Coronary artery (tissue), 2 donors: ENCODE results near the gene ANKRA2.

Experiments
- DNase-seq: peaks from one replicate; pipeline ENCODE4 v3.0.0-alpha.2; 2017; ENCODE audit warnings: low spot score
- H3K27ac ChIP-seq, 2 donors: fragments of 200-600 bp; sonication (generic); one replicate each; pipeline ENCODE4 v1.5.1; 2016 to 2019
- H3K4me3 ChIP-seq: fragments of 200-600 bp; sonication (generic); 2 replicates; pipeline ENCODE4 v1.5.1; 2016; ENCODE audit warnings: mild to moderate bottlenecking, moderate library complexity
- TF ChIP-seq, protein P1 (sequence below): fragments of 200-600 bp; sonication (generic); IDR thresholded peaks from one replicate; pipeline ENCODE4 v1.5.1; 2019; ENCODE audit warnings: antibody characterized with exemption

ANKRA2 gene

DNA sequence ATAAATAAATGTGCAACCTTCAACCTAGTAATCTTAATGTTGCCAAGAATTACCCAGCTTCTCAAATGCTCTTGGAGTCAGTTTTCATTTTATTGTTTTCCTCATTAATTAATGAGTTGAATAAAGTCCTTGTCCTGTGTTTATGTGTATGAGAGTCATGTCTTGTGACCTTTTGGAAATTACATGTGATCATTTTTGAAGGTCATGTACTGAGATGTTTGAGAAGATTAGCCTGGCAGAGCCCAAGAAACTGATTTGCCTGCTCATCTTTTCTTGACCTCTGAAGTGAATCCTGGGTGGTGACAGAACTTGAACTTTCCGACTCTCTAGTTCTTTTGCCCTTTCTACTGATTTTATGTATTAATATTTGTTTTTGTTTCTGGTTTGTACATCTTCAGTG, 15.4 kb downstream of the ANKRA2 start:
- DNase-seq, result no peak
- Histone ChIP-seq H3K4me3 (no peak overlapping the region), H3K27ac (no peak overlapping the region)
- TF ChIP-seq, protein P1, sequence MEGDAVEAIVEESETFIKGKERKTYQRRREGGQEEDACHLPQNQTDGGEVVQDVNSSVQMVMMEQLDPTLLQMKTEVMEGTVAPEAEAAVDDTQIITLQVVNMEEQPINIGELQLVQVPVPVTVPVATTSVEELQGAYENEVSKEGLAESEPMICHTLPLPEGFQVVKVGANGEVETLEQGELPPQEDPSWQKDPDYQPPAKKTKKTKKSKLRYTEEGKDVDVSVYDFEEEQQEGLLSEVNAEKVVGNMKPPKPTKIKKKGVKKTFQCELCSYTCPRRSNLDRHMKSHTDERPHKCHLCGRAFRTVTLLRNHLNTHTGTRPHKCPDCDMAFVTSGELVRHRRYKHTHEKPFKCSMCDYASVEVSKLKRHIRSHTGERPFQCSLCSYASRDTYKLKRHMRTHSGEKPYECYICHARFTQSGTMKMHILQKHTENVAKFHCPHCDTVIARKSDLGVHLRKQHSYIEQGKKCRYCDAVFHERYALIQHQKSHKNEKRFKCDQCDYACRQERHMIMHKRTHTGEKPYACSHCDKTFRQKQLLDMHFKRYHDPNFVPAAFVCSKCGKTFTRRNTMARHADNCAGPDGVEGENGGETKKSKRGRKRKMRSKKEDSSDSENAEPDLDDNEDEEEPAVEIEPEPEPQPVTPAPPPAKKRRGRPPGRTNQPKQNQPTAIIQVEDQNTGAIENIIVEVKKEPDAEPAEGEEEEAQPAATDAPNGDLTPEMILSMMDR, result no peak

DNA sequence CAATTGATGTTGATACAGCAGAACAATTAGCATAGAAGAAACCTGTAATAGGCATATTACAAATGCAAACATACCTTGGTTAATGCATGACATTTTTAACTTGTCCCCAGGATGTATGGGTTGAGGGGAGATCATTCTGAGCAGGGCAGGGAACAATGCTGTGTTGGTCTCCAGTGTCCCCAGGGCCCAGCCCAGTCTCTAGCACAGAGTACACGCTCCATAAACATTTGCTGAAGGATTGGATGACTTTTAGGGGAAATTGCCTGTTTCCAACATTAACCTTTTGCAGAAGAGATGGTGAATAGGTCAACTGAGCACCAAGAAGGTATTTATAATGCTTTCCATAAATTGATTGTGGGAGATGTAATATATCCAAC, 20.0 kb downstream of the ANKRA2 start:
- no peak overlapping the region for H3K4me3 ChIP-seq
- H3K27ac ChIP-seq, result no peak overlapping the region
- DNase-seq, result no peak
- TF ChIP-seq, protein P1, result no peak

DNA sequence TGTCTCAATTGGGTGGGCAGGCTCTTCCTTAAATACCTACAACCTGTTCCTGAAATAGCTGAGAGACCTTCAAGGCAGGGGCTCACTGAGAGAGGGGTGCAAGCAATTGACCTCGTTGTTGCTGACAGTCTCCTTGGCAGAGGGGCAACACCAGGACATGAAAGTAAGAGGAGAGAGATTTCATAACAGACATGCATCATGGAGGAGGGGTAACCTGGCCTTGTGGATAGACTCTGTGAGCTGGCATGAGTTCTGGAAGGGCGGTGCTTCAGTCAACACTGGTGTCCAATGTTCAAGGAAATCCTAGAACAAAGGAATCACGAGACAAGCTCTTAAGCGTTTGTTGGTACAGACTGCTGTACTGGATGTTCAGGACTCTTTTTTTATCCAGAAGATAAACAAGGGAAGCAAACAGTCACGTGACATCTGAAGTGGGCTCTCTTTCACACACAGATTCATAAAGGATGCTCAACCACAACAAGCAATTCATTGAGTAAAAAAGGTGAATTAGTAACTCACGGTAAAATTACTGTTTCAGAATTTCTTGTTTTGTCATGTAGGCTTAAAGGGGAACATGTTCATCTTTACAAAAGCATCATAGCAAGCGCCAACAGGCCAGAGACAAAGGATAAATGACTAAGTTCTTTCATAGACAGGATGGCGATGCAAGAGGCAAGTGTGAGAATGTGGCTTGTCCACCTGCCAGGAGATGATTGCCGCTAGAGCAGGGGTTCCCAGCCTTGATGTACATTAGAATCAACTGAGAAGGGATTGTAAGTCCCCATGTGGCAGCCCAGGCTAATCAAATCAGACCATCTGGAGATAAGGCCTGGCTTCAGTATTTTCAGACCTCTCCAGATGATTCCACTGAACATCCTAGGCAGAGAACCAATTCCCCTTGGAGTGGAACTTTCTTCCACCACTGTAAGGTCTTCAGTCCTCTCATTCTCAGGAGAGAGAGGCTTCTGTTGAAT, 20.7 kb downstream of the ANKRA2 start:
- Histone ChIP-seq H3K4me3 (no peak overlapping the region), H3K27ac (no peak overlapping the region)
- TF ChIP-seq, protein P1, result no peak
- no peak for DNase-seq

DNA sequence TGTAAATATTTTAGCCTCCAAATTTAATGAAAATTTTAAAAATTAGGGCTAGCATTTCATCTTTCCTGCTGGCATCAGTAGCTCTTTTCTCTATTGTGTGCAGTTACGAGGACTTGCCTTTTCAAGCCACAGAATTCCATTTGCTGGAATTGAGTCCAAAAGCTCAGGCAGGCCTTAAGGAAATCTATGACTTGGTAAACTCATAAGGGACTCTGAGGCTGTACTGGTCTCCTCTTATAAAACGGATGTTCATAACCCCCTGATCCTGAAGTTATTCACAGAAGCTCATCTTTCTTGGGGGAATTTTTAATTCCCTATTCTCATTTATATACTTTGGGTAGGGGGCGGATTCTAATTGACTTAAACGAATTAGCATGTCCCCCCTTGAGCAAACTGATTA, 23.4 kb downstream of the ANKRA2 start:
- no peak for DNase-seq
- TF ChIP-seq, protein P1, result no peak
- H3K27ac ChIP-seq, result no peak overlapping the region
- H3K4me3 ChIP-seq, result no peak overlapping the region

DNA sequence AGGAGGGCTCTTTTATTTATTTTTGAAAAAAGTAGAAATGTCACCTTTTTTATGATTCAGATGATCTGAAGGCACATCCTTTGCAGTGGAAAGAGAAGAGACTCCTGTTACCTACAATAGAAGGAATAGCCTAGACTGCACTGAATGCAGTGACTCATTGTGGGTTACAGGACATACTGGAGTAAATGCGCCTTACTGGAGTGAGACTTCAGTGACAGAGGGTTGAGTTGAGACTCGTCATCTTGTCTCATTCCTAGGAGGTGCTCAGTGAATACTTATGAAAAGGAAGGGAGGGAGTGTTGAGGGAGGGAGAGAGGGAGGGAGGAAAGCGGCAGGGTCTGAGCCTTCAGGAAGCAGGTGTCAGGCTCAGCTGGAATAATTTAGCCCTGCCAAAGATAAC, 25.2 kb downstream of the ANKRA2 start:
- Histone ChIP-seq H3K27ac (no peak overlapping the region), H3K4me3 (no peak overlapping the region)
- TF ChIP-seq, protein P1, result no peak
- no peak for DNase-seq

DNA sequence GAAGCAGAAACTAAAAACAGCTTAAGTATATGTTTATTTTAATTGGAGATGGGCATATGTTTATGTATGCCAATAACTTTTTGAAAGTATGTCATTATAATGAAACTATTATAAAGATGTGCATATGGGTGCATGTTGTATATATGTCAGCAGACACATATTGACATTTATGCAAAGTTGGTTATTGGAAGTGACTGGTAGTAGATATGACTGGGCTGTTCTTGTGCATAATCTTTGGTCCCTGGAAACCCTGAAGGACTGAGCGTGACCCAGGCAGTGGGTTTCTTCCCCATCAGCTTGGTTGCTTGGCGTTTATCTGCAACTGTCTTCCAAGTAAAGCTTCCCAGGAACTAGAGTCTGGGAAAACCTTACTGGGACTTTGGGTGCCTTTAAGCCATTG, 25.7 kb downstream of the ANKRA2 start:
- DNase-seq, result no peak
- Histone ChIP-seq H3K4me3 (no peak overlapping the region), H3K27ac (no peak overlapping the region)
- TF ChIP-seq, protein P1, result no peak

DNA sequence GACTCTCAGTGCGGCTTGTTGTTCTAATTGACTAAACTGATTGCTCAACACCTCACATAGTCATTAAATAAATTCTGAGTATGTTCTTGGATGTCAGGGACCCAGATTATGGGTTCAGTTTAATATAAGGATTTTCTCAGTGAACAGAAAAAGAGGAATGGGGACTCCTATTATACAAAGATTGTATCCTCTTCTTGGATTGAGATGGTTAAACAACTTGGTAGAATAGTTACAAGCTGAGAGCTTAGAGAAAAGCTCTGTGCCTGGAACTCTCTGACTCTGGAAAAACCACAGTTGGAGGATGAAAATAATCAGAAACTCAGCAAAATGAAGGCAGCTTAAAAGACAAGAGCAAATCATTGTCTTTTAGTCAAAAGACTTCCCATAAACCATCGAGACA, 30.5 kb downstream of the ANKRA2 start:
- Histone ChIP-seq H3K27ac (no peak overlapping the region), H3K4me3 (no peak overlapping the region)
- TF ChIP-seq, protein P1, result no peak
- no peak for DNase-seq
